GM12864 (cell line): ENCODE data around the gene PAQR9.
"Not testable (repeated sequence)": the region's sequence is repeated elsewhere in the genome, so short reads cannot be mapped to it uniquely, and the experiment has no call there.

Experiments used
- DNase-seq: peaks from one replicate; pipeline ENCODE4 v3.0.0-alpha.2; 2011; ENCODE audit warnings: low read depth
- H3K4me3 ChIP-seq: 2 replicates; pipeline ENCODE4 v1.5.1; 2011; ENCODE audit warnings: mild to moderate bottlenecking, low read depth, low read length, control low read depth
- CTCF ChIP-seq: IDR thresholded peaks from 2 replicates; pipeline ENCODE4 v1.5.1; 2011; ENCODE audit warnings: low read depth, mild to moderate bottlenecking, moderate library complexity, low read length, control low read depth, inconsistent platforms; ENCODE audit errors: missing control alignments

PAQR9 gene

GRCh38 chr3:142992323-142992722 is 28.8 kb upstream of the PAQR9 start:
- TF ChIP-seq CTCF: no peak
- no peak overlapping the region for H3K4me3 ChIP-seq
- no peak for DNase-seq

GRCh38 chr3:142990721-142991120 is 27.2 kb upstream of the PAQR9 start:
- DNase-seq: no peak
- no peak for TF ChIP-seq CTCF
- H3K4me3 ChIP-seq: no peak overlapping the region

GRCh38 chr3:142988826-142989225 is 25.4 kb upstream of the PAQR9 start:
- DNase-seq: not testable (repeated sequence)

GRCh38 chr3:142988221-142988620 is 24.7 kb upstream of the PAQR9 start:
- not testable (repeated sequence) for DNase-seq, H3K4me3 ChIP-seq

More at GRCh38 chr3:142988826-142989225, 25.4 kb upstream of the PAQR9 start:
- not testable (repeated sequence) for H3K4me3 ChIP-seq

- no peak for DNase-seq
- H3K4me3 ChIP-seq: no peak overlapping the region
- no peak for TF ChIP-seq CTCF
These were observed 24.2 kb upstream of the PAQR9 start for GRCh38 chr3:142987707-142988106.

GRCh38 chr3:142987080-142987700 is 23.7 kb upstream of the PAQR9 start:
- DNase-seq: no peak

GRCh38 chr3:142984255-142984654 is 20.8 kb upstream of the PAQR9 start:
- TF ChIP-seq CTCF: no peak
- no peak for DNase-seq

More at GRCh38 chr3:142987080-142987700, 23.7 kb upstream of the PAQR9 start:
- no peak overlapping the region for H3K4me3 ChIP-seq
- TF ChIP-seq CTCF: peak; percentile 51

GRCh38 chr3:142983318-142983717 is 19.8 kb upstream of the PAQR9 start:
- no peak for DNase-seq
- TF ChIP-seq CTCF: no peak
- no peak overlapping the region for H3K4me3 ChIP-seq

More at GRCh38 chr3:142984255-142984654, 20.8 kb upstream of the PAQR9 start:
- no peak overlapping the region for H3K4me3 ChIP-seq
